ENCODE data around the gene VPS50.
"Not testable (repeated sequence)": the region's sequence is repeated elsewhere in the genome, so short reads cannot be mapped to it uniquely, and the experiment has no call there.

Gene VPS50

DNA sequence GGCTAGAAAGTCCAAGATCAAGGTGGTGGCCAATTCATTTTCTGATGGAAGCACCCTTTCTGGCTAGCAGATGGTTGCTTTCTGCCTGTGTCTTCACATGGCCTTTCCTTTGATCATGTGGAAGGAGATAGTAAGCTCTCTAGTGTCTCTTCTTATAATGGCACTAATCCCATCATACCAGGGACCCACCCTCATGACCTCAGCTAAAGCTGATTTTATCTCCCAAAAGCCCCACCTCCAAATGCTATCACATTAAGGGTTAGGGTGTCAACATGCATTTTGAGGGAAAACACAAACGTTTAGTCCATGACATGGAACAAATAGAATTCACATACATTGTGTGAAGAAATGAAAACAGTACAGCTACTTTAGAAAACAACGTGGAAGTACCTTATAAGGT, 100.0 kb downstream of the VPS50 start:
- DNase-seq (ENCODE audit: low read depth, low spot score) = no peak

DNA sequence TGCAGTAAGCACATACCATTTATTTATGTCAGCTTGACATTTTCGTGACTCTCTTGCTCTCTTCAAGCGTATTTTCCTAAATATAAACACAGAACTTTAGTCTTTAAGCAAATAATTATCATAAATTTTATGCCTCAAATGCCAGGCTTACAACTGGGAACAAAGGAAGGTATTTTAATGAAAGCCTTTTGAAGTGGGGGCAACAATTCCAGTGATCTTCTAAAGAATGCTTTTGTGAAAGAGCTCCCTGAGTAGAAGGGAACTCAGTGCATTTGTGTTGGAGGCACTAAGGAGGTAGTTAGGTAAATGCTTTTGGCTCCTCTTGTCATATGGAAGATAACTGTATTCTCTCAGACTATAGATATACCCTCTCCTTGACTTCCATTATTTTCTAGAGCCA, 104.9 kb downstream of the VPS50 start:
- DNase-seq (ENCODE audit: low read depth, low spot score) = no peak

DNA sequence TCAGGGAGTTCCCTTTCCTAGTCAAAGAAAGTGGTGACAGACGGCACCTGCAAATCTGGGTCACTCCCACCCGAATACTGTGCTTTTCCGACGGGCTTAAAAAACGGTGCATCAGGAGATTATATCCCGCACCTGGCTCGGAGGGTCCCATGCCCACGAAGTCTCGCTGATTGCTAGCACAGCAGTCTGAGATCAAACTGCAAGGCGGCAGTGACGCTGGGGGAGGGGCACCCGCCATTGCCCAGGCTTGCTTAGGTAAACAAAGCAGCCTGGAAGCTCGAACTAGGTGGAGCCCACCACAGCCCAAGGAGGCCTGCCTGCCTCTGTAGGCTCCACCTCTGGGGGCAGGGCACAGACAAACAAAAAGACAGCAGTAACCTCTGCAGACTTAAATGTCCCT, 110.0 kb downstream of the VPS50 start:
- DNase-seq (ENCODE audit: low read depth, low spot score) = not testable (repeated sequence)

DNA sequence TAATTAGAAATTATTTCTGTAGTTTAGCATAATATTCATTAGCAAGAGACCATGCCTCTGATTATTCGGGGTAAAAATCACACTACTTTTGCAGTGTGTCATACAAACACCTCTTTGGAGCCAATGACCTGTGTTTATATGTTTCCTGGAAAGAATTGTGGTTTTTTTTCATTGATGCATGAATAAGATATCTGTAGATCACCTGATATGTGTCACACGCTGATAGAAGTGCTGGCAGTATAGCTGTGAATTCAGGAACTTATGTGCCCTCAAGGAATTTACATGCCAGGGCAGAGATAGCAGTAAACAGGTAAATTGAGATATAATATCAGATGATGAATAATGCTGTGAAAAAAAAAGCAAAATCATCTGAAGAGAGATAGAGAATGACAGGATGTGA, 118.2 kb downstream of the VPS50 start:
- no peak for DNase-seq (ENCODE audit: low read depth, low spot score)

- no peak for DNase-seq (ENCODE audit: low read depth, low spot score)
Measured at GRCh38 chr7:93352881-93353280, 120.7 kb downstream of the VPS50 start.

GRCh38 chr7:93354815-93355214, 122.6 kb downstream of the VPS50 start:
- no peak for DNase-seq (ENCODE audit: low read depth, low spot score)

- DNase-seq (ENCODE audit: low read depth, low spot score) = no peak
Measured at GRCh38 chr7:93359520-93360198, 127.5 kb downstream of the VPS50 start.

- no peak for DNase-seq (ENCODE audit: low read depth, low spot score)
Measured at GRCh38 chr7:93361853-93362252, 129.7 kb downstream of the VPS50 start.

DNA sequence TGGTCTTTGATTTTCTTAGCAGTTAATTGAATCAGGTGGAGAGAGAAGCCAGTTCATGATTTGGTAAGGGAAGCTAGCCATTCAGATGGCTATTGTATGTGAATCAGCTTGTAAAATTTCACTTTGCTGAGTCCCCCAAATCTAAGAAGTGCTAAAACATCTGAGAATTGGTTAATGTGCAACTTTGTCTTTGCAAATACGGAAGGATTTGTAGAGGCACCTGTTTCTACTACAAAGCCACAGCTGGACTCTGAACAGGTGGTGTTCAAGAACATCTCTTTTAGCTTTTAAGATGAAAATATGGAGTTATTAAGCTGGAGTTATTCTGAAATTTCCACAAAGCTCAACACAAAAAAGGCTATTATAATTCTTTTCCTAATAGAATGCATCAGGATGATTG, 132.6 kb downstream of the VPS50 start:
- no peak for DNase-seq (ENCODE audit: low read depth, low spot score)

DNA sequence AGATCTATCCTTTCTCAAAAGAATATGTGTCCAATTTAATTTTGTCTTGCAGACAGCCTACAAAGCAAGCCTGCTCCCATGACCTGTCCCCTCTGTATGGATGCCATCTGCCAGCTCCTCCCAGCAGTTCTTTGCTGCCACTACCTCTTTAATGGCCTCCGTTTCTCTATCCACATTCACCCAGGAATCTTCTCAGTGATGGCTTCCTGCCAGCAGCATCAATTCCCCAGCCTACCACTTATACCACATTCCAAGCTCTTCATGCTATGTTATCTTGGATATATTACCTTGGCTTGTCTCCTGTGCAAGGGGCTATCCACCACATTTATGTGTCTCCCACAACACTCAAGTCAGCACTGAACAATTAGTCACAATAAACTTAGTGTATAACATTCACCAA, 133.2 kb downstream of the VPS50 start:
- DNase-seq (ENCODE audit: low read depth, low spot score) = no peak

DNA sequence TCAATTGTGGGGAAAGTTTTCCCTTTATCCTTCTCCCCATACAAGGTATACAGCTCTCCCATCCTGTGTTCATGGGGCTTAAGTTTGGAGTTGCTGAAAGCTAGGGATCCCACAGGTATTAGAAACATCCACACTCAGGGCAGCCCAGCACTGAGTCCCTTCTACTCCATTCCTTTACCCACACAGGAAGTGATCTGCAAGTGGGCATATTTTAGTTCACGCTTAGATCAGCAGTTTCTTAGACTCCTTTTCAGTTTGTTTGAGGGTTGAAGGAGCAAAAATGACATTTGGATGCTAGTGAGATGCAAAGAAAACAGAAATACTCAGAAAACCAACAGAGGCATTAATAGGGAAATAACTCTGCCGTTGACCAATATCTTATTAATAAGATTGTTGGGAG, 134.7 kb downstream of the VPS50 start:
- DNase-seq (ENCODE audit: low read depth, low spot score) = no peak

DNA sequence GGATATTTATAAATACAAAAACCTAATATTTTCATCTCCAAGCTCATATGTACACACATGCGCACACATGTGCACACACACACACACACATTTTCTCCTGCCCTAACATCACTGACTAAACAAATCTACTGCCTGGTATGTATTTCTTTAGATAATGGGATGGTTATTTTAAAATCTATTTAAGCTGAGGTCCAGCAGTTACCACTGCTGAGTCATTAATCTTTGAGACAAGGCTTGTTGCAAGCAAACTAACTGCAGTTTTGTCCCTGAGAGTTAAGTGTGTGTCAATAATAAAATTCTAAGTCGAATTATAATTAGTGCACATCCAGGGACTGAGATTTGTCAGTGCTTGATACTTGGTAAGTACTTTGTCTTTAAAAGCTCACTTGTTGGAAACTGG, 135.1 kb downstream of the VPS50 start:
- no peak for DNase-seq (ENCODE audit: low read depth, low spot score)

GRCh38 chr7:93370937-93371336, 138.8 kb downstream of the VPS50 start:
- not testable (repeated sequence) for DNase-seq (ENCODE audit: low read depth, low spot score)

- no peak for DNase-seq (ENCODE audit: low read depth, low spot score)
Measured at GRCh38 chr7:93373537-93373936, 141.4 kb downstream of the VPS50 start.

- DNase-seq (ENCODE audit: low read depth, low spot score) = no peak
Measured at GRCh38 chr7:93374345-93374940, 142.3 kb downstream of the VPS50 start.

DNA sequence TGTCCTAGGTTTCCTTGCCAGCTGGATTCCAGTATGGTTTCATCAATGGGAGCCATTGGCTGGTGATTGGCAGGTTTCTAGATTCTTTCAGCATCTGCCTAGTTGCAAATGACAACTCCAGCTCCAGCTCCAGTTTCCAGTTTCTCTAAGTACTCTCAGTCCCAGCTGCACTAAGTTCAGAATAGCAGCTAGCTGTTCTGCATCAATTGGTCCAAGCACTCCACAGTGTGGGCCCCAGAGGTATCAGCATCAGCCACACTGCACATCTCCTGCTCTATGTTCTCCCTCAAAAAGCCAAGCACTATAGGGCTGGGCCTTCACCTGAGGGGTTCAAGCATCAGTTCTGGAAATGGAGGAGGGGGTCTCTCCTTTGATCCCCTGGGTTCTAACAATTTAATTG, 143.4 kb downstream of the VPS50 start:
- DNase-seq (ENCODE audit: low read depth, low spot score) = no peak

- DNase-seq (ENCODE audit: low read depth, low spot score) = no peak
Measured at GRCh38 chr7:93378131-93378760, 146.1 kb downstream of the VPS50 start.

DNA sequence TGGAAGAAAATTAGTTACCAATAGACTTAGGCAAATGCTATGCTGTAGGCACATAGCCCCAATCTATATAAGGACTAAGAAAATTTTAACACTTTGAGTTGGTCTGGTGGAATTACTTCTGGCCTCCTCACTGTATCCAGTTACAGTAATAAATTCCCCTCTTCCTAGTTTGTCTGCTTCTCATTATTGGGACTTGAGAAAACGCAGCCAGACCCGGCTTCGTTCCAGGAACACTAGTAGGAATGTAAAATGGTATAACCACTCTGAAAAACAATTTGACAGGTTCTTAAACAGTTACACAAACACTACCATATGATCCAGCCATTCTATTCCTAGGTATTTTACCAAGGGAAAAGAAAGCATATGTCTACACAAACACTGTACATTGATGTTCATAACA, 150.2 kb downstream of the VPS50 start:
- no peak for DNase-seq (ENCODE audit: low read depth, low spot score)

- DNase-seq (ENCODE audit: low read depth, low spot score) = no peak
Measured at GRCh38 chr7:93390660-93391059, 158.5 kb downstream of the VPS50 start.

DNA sequence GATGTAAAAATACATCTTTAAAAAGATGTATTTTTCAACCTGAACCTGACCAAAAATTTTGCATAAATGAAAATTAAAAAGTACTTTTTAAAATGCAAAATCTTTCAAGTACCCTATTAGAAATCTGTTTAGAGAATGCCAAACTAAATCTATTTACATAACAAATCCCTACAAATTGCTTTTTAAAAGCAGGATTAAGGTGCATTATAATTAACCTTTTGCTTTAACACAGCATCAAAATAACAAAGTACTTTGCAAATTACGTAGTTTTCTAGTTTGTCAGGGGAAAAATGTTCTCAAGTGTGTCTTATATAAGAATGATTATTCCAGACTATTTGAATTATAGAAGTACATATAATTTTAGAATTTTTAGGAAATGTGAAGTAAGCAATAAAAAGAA, 160.8 kb downstream of the VPS50 start:
- no peak for DNase-seq (ENCODE audit: low read depth, low spot score)

DNA sequence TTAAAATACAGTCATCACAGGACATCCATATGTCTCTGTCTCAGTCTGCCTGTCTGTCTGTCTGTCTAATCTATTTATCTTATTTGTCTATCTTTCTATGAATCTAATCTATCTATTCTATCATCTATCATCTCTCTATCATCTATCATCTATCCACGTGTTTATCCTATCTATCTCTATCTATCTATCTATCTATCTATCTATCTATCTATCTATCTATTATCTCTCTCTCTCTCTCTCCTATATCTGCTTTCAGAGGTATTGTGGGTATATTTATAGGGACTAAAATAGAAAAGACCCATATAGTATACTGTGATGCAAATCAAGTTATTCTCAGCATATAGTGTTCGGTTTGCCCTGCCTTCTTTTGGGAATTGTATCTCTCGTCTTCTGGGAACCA, 167.5 kb downstream of the VPS50 start:
- DNase-seq (ENCODE audit: low read depth, low spot score) = no peak

GRCh38 chr7:93402944-93403343, 170.8 kb downstream of the VPS50 start:
- DNase-seq (ENCODE audit: low read depth, low spot score) = no peak

DNA sequence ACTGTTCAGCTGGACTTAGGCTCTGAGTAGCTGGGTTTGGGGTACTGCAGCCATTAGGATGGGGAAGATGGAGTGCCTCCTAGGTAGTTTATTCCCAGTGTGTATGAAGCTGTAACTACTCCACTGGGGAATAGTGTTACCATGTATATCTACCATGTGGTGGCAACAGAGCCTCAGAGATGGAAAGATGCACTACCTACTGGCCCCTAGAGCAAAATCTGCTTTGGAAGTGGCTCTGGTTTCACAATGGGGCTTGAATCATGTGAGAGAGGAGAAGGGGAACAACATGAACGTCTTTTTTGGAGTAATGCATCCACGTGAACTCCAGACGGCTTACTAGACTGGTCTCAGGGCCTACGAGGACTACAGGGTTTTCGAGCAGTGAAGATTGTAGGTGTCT, 175.1 kb downstream of the VPS50 start:
- DNase-seq (ENCODE audit: low read depth, low spot score) = no peak

All from brain pericyte (primary cell).